NCI-H2029 treated with DMSO at 0.1 percent for 48 hours (cell line): ENCODE results near the gene CXCL6.

Experiments used
- DNase-seq: peaks from one replicate; lab custom pipeline; 2025; lab: John Stamatoyannopoulos, UW

CXCL6 gene

DNA sequence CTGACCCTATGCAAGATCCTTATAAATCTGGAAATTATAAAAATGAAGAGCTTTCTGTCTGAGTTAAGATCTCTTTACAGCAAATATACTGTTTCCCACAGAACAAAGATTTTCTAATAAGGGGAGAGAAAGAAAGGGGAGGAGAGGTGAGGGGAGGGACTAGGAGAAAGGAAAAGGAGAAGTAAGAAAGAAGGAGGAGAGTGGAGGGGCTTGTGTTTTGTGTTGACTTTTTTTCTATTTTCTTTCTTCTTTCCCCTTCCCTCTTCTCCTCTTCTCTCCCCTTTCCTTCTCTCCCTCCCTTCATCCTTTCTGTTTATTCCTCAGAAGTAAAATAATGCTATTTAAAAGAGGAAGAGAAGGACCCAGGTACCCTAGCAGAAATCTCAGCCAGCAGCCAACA is 6.2 kb downstream of the CXCL6 start:
- no peak for DNase-seq

GRCh38 chr4:73843369-73843768 is 6.9 kb downstream of the CXCL6 start:
- no peak for DNase-seq

DNA sequence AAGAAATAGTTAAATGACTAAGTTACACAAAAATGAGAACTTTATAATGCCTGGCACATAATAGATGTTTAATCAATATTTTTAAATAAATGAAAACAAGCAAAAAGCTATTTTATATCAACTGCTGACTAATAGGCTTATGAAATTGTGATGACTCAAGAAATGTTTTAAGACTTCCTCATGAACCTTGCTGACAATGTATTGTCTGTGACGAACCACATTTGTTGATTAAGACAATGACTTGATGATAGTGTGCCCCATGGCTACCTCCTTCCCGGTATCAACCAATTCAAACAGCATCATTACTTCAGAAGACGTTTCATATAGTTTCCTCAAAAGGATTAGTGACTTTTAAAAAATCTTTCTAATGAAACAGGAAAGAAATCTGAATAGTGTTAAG is 7.9 kb downstream of the CXCL6 start:
- no peak for DNase-seq

DNA sequence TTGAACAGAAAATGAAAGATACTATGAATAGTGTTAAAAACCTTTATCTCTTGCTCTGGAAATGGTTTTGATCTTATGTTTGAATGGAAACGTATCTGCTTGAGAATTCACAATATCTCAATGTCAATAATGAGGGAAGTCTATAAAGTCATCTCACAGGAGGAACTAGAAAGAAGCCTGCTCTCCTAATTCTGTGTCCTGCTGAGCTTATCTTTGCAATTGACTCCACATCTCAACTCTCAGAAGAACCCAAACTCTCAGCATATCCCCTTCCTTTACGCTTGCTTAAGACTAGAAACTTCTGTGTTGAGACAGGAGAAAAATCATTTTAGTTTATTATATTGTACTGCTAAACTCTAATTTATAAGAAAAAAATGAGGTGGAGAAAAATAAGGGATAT is 8.3 kb downstream of the CXCL6 start:
- no peak for DNase-seq

DNA sequence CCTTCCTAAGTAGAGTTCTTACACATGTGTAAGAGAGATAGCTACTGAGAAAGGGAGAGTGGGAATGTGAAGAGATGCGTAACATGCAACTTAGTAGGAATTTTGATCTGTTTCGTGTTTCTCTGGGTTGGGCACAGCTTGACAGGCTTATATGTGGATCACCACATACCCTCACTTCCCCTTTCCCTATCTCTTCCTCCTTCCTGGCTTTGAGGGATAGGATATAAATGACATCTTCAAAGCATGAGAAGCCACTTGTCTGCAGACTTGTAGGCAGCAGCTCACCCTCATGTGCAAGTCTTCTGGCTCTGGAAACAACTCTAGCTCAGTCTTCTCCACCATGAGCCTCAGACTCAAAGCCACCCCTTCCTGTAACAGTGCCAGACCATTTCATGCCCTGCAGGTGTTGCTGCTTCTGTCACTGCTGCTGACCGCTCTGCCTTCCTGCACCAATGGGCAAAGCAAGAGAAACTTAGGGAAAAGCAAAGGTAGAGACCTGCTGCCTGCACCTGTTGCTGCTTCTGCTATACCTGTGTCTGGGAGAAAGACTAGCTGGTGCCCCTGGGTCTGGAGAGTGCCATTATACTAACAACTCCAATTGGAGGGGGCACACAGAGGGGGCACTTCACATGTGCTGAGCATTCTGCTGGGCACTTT is 11.2 kb downstream of the CXCL6 start:
- no peak for DNase-seq

DNA sequence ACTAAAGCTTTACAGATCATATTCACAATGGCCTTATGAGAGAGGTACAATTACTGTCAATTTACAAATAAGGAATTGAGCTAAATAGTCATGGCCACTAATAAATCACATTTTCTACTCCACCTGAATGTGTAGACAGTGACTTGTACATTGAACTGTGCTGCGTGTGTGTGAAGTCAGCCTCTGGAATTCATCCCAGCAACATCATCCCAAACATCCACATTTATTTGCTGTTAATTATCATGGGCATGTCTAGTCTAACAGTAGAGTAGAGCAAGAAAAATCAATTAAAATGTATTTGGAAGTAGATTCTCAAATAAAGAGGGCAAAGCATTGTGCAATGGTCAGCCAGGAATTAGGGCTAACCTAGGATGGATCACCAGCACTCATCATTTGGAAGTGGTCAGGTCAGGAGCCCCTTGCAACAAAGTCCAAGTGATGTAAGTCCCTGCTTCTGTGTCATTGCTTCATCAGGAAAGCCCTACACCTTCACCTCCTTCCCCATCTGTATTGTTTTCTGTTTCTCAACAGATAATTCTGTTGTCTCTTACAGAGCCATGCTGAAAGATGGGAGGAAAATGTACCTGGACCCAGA is 11.8 kb downstream of the CXCL6 start:
- no peak for DNase-seq

GRCh38 chr4:73850261-73850970 is 13.9 kb downstream of the CXCL6 start:
- DNase-seq, result peak; percentile 42

DNA sequence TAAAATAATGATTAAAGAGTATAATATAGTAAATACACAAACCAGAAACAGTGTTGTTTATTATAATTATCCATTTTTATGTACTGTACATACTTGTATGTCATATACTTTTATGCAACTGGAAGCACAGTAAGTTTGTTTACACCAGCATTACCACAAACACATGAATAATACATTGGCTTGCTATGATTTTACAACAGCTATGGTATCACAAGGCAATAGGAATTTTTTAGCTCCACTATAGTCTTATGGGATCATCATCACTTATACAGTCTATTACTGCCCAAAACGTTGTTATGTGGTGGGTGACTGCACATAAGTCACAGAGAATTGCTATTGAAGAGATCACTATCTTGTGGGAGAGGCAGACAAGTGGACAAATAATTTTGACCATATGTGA is 14.8 kb downstream of the CXCL6 start:
- DNase-seq, result no peak

DNA sequence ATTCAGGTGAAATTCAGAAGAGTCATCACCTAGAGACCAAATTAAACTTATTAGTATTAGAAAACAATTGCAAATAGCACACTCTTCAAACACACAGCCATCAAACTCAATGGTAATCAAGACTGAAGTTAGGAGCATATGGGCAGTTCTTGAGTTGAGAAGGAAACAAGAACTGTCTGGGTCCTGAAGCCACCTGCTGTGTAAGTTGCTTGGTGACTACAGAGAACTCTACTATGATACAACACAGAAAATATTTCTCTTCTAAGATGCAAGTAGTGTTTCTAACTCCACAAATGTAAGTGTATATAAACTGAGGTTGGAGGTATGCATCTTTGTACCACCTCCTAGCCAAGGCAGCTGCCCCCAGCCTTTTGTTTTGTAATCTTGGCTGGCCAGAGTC is 16.3 kb downstream of the CXCL6 start:
- no peak for DNase-seq

DNA sequence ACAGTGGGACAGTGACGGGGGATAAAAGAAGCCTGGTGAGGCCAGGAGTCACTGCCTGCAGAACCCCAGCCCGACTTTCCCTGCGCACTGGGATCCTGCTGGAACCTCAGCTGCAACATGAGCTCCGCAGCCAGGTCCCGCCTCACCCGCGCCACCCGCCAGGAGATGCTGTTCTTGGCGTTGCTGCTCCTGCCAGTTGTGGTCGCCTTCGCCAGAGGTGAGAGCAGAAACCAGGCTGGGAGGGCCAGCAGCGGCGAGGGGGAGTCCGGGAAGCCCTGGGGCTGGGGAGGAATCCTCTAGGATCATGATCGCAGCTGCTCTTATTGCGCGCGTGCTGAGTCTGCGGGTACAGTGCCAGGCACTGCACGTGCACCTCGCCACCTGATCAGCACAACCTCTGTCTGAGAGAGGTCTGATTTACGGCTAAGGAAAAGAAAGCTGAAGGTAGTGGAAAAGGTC is 16.8 kb downstream of the CXCL6 start, which contains the start of gene PF4V1:
PF4V1 (plus strand) TSS at position 51 of the 459 bp plus-strand sequence; CDS start at position 118, 67 bp downstream.
- no peak for DNase-seq

DNA sequence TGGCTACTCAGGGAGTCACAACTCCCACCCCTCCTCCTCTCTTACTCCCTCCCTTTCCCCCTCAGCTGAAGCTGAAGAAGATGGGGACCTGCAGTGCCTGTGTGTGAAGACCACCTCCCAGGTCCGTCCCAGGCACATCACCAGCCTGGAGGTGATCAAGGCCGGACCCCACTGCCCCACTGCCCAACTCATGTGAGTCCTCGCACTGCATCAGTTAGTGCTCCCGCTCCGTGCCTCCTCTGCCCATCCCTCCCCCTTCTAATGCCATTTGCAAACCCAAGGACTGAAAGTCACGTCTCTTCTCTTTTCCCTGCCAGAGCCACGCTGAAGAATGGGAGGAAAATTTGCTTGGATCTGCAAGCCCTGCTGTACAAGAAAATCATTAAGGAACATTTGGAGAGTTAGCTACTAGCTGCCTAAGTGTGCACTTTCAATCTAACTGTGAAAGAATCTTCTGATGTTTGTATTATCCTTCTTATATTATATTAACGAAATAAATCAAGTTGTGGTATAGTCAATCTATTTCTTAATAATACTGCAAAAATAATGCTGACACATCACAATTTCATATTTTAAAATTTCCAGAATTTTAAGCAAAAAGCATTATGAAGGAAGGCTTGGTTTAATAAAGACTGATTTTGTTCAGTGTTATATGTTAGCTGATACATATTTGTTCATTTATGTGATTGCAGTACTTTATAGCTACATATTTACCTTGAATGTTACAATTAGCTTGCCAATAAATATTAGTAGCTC is 17.4 kb downstream of the CXCL6 start:
- no peak for DNase-seq

DNA sequence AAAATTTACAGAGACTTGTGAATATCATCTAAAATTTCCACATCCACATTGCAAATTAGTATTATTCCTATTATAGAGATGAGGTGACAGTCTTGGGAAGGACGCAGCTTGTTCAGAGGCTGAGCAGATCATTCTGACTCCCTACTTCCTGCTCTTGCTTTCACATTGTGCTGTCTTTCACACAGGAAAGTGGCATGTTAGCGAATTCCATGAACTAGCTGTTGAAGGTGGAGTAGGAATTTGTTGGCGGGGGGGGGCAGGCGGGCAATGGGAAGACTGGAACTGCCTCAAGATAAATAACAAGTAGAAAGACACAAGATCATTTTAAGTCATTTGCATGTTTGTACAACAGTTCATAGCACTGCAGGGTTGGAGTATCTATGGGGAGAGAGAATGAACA is 18.9 kb downstream of the CXCL6 start:
- no peak for DNase-seq

- DNase-seq, result no peak
Observed at GRCh38 chr4:73856518-73856917, 20.0 kb downstream of the CXCL6 start.

GRCh38 chr4:73859614-73860088 is 23.2 kb downstream of the CXCL6 start:
- DNase-seq, result no peak

DNA sequence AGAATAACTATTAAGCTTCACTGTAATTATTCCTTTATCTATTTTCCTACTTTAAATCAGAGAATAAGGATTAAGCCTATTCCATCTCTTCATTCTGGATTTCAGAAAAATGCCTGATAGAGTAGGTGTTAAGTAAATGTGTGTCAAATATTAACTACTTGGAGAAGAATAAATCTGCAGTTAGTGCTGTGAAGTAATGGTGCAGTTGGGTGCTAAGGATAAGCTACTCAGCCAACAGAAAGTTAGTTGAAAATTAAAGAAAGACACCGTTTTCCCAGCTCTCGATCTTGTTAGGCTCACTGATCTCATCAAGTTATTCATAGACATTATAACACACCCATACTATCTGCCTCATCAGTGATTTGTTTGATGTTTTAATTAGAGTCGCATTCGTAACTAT is 23.7 kb downstream of the CXCL6 start:
- no peak for DNase-seq

- no peak for DNase-seq
Observed at GRCh38 chr4:73860917-73861316, 24.4 kb downstream of the CXCL6 start.

GRCh38 chr4:73862322-73862721 is 25.8 kb downstream of the CXCL6 start:
- DNase-seq, result no peak

GRCh38 chr4:73864365-73864764 is 27.9 kb downstream of the CXCL6 start:
- DNase-seq, result no peak

DNA sequence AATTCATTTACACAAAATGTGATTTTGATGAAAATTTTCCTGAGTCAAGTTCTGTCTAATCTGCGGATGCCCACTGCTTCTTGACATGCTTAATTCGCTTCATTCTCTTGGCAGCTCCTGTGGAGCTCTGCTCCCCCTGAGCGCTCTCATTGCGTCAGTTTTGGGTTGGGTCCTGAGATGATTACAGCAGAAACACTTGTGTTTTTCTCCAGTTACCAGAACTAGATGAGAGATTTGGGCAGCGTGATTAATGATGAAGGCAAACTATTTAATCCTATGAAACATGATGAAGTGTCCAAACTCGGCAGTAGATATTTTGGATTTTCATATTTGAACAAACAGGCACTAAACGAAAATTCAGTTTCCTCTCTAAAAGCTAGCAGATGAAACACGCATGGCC is 28.5 kb downstream of the CXCL6 start:
- no peak for DNase-seq

DNA sequence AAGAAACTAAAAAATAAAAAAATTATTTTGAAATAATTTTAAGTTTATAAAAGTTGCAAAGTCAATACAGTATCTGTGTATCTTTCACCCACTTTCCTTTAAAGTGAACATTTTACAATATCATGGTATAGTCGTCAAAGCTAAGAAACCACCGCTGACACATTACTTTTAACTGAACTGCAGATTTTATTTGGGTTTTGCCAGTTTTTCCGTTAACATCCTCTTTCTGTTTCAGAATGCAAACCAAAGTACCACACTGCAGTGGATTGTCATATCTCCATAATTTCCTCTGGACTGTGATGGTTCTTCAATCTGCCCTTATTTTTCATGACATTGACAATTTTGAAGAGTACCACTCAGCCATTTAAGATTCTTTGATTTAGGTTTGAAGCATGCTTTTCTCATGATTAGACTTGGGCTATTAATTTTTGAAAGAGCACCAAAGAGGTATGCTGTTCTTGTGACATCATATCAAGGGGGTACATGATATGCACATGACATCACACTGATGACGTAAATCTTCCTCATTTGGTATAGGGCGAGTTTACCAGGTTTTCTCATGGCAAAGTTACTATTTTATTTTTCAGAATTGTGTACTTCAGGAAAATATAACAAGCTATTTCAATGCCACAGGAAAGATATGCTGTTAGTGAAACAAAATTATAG is 29.1 kb downstream of the CXCL6 start:
- DNase-seq, result no peak

GRCh38 chr4:73866246-73866645 is 29.8 kb downstream of the CXCL6 start:
- no peak for DNase-seq

- DNase-seq, result peak; percentile 31
Observed at GRCh38 chr4:73867783-73868182, 31.3 kb downstream of the CXCL6 start.
